ENCODE data around the gene ENOX2.

The ENOX2 gene

GRCh38 chrX:130884627-130885026, 18.4 kb downstream of the ENOX2 start:
- no peak for DNase-seq (ENCODE audit: low read depth in 2 of 2)

- no peak for DNase-seq (ENCODE audit: low read depth in 2 of 2)
Observed at GRCh38 chrX:130879869-130880268, 23.1 kb downstream of the ENOX2 start.

GRCh38 chrX:130878350-130879341, 24.4 kb downstream of the ENOX2 start:
- DNase-seq (ENCODE audit: low read depth in 2 of 2), result no peak

GRCh38 chrX:130877892-130878341, 25.1 kb downstream of the ENOX2 start:
- DNase-seq (ENCODE audit: low read depth in 2 of 2), result no peak

- DNase-seq (ENCODE audit: low read depth in 2 of 2), result no peak
Observed at GRCh38 chrX:130876226-130876625, 26.8 kb downstream of the ENOX2 start.

GRCh38 chrX:130874751-130875150, 28.3 kb downstream of the ENOX2 start:
- DNase-seq (ENCODE audit: low read depth in 2 of 2), result no peak

GRCh38 chrX:130869239-130869638, 33.8 kb downstream of the ENOX2 start:
- DNase-seq (ENCODE audit: low read depth in 2 of 2), result no peak

- no peak for DNase-seq (ENCODE audit: low read depth in 2 of 2)
Observed at GRCh38 chrX:130861462-130861861, 41.5 kb downstream of the ENOX2 start.

GRCh38 chrX:130857207-130857606, 45.8 kb downstream of the ENOX2 start:
- DNase-seq (ENCODE audit: low read depth in 2 of 2), result no peak

GRCh38 chrX:130851569-130851968, 51.4 kb downstream of the ENOX2 start:
- no peak for DNase-seq (ENCODE audit: low read depth in 2 of 2)

GRCh38 chrX:130848763-130849162, 54.2 kb downstream of the ENOX2 start:
- no peak for DNase-seq (ENCODE audit: low read depth in 2 of 2)

- DNase-seq (ENCODE audit: low read depth in 2 of 2), result no peak
Observed at GRCh38 chrX:130846746-130847145, 56.3 kb downstream of the ENOX2 start.

GRCh38 chrX:130841776-130842175, 61.2 kb downstream of the ENOX2 start:
- DNase-seq (ENCODE audit: low read depth in 2 of 2), result no peak

- no peak for DNase-seq (ENCODE audit: low read depth in 2 of 2)
Observed at GRCh38 chrX:130840345-130840744, 62.7 kb downstream of the ENOX2 start.

- DNase-seq (ENCODE audit: low read depth in 2 of 2), result no peak
Observed at GRCh38 chrX:130836447-130836846, 66.6 kb downstream of the ENOX2 start.

- no peak for DNase-seq (ENCODE audit: low read depth in 2 of 2)
Observed at GRCh38 chrX:130834830-130835229, 68.2 kb downstream of the ENOX2 start.

- DNase-seq (ENCODE audit: low read depth in 2 of 2), result no peak
Observed at GRCh38 chrX:130834149-130834548, 68.9 kb downstream of the ENOX2 start.

- DNase-seq (ENCODE audit: low read depth in 2 of 2), result no peak
Observed at GRCh38 chrX:130831347-130831722, 71.7 kb downstream of the ENOX2 start.

- no peak for DNase-seq (ENCODE audit: low read depth in 2 of 2)
Observed at GRCh38 chrX:130830599-130831346, 72.2 kb downstream of the ENOX2 start.

GRCh38 chrX:130829526-130830515, 73.2 kb downstream of the ENOX2 start:
- no peak for DNase-seq (ENCODE audit: low read depth in 2 of 2)

GRCh38 chrX:130828641-130829040, 74.4 kb downstream of the ENOX2 start:
- DNase-seq (ENCODE audit: low read depth in 2 of 2), result no peak

Data from stimulated activated CD4-positive, alpha-beta T cell treated with anti-CD3 and anti-CD28 coated beads, Interleukin-12 subunit alpha, Interleukin-12 subunit beta, amount 100 ng/mL, for 24 hours (primary cell).